ENCODE data around the gene MRPS23. TPM values are rescaled to one million over a fixed set of nuclear protein-coding genes. Genes with fewer than 3 reads are reported as not detected.
A peak's percentile ranks its signal among the peaks of the same experiment; 100 is the strongest.

MRPS23 gene
- total and polyA plus RNA-seq, 9 of the 15 experiments (the other 6 are each of a cell fraction or from before 2014, with no cell fraction given), result 59.1 to 298 (median 98.8) TPM

DNA sequence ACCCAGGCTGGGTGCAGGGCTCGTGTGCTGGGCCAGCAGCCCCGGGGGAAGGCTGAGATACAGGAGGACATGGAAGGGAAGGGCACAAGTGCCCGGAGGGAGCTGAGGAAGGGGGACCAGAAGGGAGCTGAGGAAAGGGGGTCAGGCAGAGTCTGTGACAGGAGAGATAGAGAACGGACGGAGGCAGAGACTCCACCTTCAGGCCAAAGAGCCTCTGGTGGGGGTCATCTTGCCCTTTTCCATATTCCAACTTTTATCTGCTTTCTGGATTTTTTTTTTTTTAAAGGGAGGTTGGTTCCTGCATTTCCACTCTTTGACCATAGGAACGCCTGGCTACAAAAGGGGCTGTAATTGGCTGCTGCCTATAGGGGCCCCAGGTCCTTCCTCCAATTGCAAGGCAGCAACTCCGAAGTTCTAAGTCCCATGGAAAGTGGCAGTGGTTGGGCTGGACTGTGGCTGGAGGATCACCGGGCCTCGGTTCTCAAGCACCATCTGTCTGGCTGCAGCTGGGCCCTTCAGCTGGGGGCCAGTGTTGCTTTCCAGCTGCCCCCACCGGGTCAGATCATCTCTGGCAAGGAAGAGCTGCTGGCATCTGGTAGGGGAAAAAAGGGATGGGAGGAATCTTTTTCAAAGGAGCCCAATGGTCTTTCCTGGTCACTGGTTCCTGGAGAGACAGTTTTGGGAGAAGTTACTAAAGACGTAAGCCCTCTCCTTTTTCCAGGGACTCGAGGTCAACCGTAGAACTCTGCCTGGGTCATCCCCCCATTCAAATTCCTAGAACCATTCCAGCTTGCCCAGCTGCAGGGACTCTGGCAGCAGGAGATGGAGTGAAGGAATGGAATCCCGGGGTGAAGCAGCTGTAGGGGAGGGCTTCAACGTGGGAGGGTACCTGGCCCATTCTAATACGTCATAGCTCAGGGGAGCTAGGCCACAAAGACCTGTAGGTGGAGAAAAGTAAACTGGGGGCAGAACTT is 13.1 kb upstream of the MRPS23 start:
- Histone ChIP-seq H3K9ac (ENCODE audit: insufficient read depth in 1 of 2, low read depth in 2 of 2, low read length in 2 of 2) (0 out of 4 replicates have a peak overlapping the region, but pooled peaks of 1 of the 2 experiments have one; percentile 1), H3K36me3 (ENCODE audit: control insufficient read depth, insufficient read depth, low read length) (no peaks in the 10 kb centered on the region), H3K4me2 (ENCODE audit: insufficient read depth, low read length) (no peak overlapping the region; the same call in 1 of the 2 replicates), H3K4me3 (peak overlapping the region; percentile 3; the same call in 1 of the 2 replicates), H3K9me1 (ENCODE audit: control insufficient read depth, insufficient read depth, low read length) (no peaks in the 10 kb centered on the region), H3K4me1 (replicated peaks in 1 of 2; ENCODE audit: control insufficient read depth in 2 of 2, insufficient read depth in 2 of 2, low read length in 2 of 2) (peaks cover 11 to 33% of the 10 kb centered on the region in 2 experiments), H2AFZ (ENCODE audit: low read depth, low read length) (peak overlapping the region; percentile 44; the same call in 1 of the 2 replicates), H3K27ac (ENCODE audit: extremely low read depth, low read depth, low read length) (no peak overlapping the region), H3K27me3 (ENCODE audit: control insufficient read depth in 2 of 2, insufficient read depth in 2 of 2, low read length in 2 of 2) (peaks cover 0 to 8% of the 10 kb centered on the region in 2 experiments; a peak in 1 of 5 replicates), H4K20me1 (replicated peaks; ENCODE audit: control insufficient read depth, insufficient read depth, low read length) (no peaks in the 10 kb centered on the region), H3K9me3 (replicated peaks; ENCODE audit: control insufficient read depth, insufficient read depth, low read depth, low read length) (no peaks in the 10 kb centered on the region), H3K79me2 (ENCODE audit: control insufficient read depth, insufficient read depth, low read length) (no peaks in the 10 kb centered on the region)
- in situ Hi-C loops (cut with MboI), result no loop called here
- peak; percentile 51 for ATAC-seq
- TF ChIP-seq DDX20 (tag; IDR thresholded peaks at IDR 0.05; ENCODE audit: low read depth) (no peak), PHF8 (IDR thresholded peaks at IDR 0.05; ENCODE audit: borderline replicate concordance, low read length) (peak; percentile 34; the same call in 1 of the 2 replicates), ZNF384 (IDR thresholded peaks at IDR 0.05; ENCODE audit: low read depth, low read length) (peak; percentile 31; the same call in 1 of the 2 replicates), HOXB6 (CRISPR knock-in tag; IDR thresholded peaks at IDR 0.05; ENCODE audit: borderline replicate concordance) (no peak), NFYB (IDR thresholded peaks at IDR 0.05; ENCODE audit: extremely low read depth, insufficient read length) (peak; percentile 29), NR3C1 (CRISPR knock-in tag; IDR thresholded peaks at IDR 0.05) (no peak)
- peak in 2 of 4 experiments; percentile 38 to 79 for DNase-seq (ENCODE audit: extremely low read depth in 1 of 4, low spot score in 3 of 4)
- FAIRE-seq, result no peak
- no TSS peak for BruUV-seq (replicated peaks)
- CTCF ChIA-PET (ENCODE audit: low intra/inter-chr PET ratio), result interaction anchor here (0.7 kb wide), 1 partner anchor 132 kb away, joined by 3 read pairs; no protein-coding TSS in a partner anchor
- POLR2A ChIA-PET, result interaction anchor here (1.0 to 1.4 kb wide), 2 partner anchors 13 to 136 kb away, joined by 3 to 5 read pairs; no protein-coding TSS in a partner anchor
- 52% methylated on average over 13 of the region's 16 CpGs for WGBS (ENCODE audit: insufficient coverage, low coverage, missing lambda C conversion rate)
- intact Hi-C loops (cut with micrococcal nuclease), result no loop called here

Measured in K562 (cell line).